Renal pelvis (tissue), 4 donors: ENCODE measurements around the gene CHTF18. TPM values are rescaled to one million over a fixed set of nuclear protein-coding genes. Genes with fewer than 3 reads are reported as not detected.
"Not testable (repeated sequence)": the region's sequence is repeated elsewhere in the genome, so short reads cannot be mapped to it uniquely, and the experiment has no call there.

Experiments
- DNase-seq: peaks from one replicate; pipeline ENCODE4 v3.0.0-alpha.2; 2013
- polyA plus RNA-seq, 3 donors: library from polyadenylated mRNA; unstranded; fragments of 120-200 nt; gene quantifications; one replicate each; pipeline ENCODE4 v1.2.1, GENCODE V29; 2013; ENCODE audit not compliant: insufficient read length in 3 of 3

The CHTF18 gene
- polyA plus RNA-seq, 3 donors, result 31.8 to 34.3 (median 32.0) TPM

DNA sequence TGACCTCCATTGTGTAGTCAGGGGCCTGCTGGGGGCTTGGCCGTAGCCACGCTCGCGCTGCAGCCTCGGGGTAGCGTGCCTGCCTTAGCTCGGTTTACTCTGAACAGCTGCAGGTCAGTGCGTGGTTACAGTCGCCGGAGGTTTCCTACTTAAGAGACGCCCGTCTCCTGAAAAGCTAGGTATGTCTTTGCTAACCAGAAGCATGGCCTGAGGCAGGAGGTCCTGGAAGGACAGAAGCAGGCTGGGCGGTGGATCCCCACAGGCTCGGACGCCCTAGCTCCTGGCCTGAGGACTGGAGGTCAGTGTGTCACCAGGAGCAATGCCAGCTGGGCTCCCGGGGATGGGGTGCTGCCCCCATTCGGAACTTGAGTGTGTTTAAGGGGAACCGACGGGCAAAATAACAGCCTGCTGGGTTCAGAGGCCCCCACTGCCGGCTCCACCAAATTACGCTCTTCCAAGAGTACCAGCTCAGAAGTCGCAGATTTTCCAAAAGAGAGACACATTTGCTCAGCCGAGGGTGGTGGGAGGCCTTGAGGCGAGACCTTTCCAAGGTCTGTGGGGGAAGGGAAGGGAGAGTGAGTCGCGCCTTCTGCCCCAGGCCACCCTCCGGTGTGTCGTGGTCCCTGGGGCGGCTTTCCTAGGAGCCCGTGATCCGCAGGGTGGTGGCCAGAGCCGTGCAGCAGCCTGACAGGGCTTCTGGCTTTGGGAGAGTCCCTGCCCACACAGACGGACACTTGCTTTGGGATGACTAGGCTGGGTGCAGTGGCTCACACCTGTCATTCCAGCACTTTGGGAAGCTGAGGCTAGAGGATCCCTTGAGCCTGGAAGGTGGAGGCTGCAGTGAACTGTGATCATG, 16.0 kb downstream of the CHTF18 start:
- no peak for DNase-seq

DNA sequence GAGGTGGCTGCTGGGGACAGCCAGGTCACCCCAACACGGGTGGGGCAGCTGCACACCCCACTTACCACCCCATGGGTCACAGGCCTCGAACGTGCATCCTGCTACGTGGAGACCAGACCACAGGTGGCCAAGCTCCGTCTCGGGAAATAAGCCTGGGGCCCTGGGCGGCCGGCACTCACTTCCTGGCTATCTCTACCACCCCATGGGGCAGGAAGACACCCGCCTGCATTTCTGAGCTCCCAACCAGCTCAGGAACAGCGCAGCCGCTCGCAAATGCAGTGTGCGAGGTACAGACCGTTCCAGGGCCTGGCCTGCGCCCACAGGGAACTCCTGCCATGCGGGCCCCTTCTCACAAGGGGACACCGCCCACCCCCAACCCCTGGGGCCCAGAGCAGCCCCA, 17.1 kb downstream of the CHTF18 start:
- no peak for DNase-seq

DNA sequence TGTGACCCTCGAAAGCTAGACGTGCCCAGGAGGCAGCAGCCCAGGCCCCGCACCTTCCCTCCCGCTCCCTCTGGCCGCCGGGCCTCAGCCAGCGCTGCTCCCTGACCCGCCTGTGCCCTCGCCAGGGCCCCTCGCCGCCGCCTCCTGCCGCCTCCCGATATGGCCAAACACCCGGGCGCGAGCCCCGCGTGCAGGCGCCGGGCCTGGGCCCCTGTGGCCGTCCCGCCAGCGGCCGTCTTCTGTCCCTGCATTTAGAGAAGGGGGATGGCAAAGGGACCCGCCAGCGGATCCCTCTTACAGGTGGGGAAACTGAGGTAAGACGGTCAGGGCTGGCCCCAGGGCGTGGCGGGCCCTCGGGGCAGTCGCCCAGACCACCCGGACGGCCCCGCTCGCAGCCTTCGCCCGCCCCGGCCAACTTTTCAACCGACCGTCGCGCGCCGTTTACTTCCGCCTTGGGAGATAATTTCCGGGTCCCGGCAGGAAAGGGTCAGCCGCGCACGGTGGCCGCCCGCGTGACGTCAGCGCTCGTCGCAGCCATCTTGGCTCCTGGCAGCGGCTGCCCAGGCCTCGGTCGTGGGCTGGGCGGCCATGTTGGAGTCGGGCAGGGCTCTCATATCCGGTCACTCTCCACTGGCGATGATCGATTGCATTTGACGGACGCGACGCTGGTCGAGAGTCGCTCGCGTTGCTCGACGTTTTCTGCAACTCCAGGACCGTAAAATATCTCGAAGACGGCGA, 19.1 kb downstream of the CHTF18 start:
- peak; percentile 91 for DNase-seq

DNA sequence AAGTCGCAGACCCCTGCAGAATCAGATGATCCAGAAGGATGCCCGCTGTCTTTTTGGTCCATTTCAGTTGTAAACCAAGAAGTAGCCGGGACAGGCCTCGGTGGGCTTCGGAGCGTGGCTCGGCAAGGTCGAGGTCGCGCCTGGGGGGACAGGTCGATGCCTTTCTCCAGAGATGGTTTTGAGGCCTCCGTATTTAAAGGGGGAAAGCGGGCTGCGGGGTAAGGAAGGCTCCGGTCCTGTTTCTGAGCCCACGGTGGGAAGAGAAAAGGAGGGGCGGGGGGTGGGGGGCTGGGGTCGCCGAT, 19.6 kb downstream of the CHTF18 start:
- no peak for DNase-seq

DNA sequence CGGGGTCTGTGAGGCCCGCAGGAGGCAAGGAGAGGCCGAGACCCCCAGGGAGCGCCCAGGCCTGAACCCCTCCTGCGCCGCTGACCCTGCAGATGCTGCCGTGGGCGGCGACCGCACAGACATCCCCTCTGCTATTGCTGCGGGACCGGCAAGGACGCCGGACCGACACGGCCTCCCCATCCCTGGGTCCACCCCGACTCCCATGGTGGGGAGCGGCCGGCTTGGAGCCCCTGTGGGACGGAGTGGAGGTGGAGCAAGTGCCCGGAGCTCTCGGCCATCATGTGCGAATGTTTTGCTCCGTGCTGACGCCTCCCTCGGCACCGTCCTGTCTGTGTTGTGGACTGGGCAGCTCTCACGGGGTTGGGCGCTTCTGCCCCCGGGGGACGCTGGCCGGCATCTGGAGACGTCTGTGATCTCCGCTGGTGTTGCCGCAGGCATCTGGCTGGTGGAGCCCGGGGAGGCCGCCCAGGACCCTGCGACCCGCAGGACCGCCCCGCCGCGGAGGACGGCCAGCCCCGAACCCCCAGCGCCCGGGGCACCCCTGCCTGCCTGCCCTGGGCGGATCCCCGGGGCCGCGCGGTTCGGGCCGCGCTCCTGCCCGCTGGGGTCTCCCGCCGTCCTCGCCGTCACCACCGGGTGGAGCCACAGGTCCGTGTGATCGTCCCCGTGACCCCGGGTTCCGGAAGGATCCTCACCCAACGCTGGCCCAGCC, 24.9 kb downstream of the CHTF18 start:
- DNase-seq, result no peak

DNA sequence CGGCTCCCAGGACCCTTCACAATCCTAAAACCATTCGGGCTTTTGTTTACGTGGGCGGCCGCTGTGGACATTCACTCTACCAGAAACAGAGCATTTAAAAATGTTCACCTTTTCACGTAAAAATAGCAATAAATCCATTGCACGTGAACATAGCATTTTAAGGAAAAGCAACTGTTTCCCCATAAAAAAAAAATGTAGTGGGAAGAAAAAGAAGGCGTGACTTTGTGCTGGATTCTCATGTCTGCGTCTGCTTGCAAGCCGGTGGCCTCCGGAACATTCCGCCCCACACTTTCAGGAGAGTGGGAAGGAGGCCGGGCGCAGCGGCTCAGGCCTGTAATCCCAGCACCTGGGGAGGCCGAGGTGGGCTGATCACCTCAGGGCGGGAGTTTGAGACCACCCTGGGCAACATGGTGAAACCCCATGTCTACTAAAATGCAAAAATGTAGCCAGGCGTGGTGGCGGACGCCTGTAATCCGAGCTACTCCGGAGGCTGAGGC, 25.5 kb downstream of the CHTF18 start:
- DNase-seq, result no peak

DNA sequence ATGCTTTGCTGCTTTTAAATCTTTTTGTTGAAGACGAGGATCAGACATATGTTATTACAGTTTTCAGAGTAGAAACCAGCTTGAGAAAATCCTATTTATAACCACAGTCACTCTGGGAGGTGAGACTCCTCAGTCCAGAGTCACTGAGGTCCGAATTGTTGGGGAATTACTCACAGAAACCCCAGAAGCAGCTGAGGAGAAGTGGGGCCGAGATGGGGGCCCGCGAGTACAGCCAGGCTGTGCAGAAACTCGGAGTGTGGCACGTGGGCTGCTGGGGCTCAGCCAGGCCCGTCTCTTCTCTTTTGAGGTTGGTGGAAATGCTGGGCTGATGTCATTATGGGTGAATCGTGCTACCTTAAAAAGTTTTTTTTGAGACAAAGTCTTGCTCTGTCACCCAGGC, 26.6 kb downstream of the CHTF18 start:
- DNase-seq, result no peak

DNA sequence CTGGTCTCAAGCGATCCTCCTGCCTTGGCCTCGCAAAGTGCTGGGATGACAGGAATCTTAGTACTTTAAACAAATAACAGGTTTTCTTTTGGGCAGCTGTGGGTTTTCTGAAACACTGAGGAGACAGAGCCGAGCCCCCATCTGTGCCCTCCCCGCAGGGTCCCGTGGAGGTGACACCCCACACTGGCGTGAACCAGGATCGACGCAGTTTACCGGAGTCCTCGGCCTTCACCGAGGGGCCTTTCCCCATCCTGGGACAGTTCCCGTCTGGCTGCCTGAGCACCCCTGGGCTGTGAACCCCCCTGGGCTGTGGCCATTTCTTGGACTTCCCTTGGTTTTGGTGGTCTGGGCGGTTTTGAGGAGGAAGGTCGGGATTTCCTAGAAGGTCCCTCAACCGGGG, 27.4 kb downstream of the CHTF18 start:
- DNase-seq, result no peak

DNA sequence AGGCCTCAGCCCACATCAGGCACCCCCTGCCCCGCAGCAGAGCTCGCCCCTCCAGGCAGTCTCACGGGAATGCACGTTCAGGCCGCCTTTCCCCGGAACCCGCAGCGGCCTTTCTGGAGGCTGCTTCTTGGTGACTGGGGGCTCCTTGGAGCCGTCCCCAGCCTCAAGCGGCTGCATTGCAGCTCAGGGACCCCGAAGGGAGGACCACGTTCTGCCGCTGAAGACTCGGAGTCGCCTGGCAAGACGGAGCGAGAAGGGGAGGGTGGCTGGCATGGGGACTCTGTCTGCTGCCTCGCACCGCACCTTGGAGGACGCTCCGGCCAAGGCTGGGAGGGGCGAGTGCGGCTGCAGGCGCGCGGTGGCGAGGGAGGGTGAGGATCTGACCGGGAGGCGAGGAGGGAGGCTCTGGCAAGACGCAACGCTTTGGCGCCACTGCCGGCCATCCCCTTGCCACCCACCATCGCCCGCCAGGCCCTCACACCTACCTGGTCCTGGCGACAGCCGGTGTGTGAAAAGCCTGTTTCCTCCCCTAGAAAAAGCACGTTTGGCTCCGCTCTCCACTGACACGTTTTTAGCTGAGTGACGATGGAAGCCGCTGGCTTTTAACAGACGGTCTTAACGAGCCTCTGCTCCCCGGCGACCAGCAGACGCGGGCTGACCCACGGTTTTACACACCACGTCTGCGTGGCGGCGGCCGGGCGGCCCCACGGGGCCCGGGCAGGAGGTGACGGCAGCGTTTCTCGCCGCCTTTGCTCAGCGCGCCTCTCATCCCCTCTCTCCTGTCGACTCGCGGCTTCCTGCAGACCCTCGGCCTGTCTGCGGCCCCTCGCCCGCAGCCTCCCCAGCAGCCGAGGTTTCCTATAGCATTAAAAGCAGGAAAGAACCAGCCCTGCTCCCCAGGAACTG, 28.8 kb downstream of the CHTF18 start:
- no peak for DNase-seq

DNA sequence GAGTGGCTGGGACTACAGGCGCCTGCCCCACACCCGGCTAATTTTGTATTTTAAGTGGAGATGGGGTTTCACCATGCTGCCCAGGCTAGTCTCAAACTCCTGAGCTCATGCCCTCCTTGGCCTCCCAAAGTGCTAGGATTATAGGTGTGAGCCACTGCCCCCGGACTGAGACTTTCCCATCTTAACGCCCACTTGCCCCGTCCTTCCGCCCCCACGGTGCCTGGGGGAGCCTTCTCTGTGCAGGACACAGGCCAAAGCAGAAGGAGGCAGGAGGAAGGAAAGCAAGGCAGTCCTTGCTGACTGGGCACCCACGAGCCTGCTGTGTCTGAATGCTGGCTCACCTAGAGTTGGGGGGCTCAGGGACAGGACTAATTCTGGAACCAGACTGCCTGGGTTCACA, 29.7 kb downstream of the CHTF18 start:
- no peak for DNase-seq

DNA sequence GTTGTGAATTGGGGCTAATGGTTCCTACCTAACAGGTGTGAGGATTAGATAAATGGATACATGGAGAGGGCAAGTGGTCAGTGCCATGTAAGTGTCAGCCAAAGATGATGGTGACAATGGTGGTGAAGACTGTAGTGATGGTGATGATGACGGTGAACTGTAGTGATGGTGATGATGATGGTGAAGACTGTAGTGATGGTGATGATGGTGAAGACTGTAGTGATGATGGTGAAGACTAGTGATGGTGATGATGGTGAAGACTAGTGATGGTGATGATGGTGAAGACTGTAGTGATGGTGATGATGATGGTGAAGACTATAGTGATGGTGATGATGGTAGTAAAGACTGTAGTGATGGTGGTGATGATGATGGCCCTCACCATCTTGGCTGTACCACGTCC, 30.2 kb downstream of the CHTF18 start:
- DNase-seq, result no peak

DNA sequence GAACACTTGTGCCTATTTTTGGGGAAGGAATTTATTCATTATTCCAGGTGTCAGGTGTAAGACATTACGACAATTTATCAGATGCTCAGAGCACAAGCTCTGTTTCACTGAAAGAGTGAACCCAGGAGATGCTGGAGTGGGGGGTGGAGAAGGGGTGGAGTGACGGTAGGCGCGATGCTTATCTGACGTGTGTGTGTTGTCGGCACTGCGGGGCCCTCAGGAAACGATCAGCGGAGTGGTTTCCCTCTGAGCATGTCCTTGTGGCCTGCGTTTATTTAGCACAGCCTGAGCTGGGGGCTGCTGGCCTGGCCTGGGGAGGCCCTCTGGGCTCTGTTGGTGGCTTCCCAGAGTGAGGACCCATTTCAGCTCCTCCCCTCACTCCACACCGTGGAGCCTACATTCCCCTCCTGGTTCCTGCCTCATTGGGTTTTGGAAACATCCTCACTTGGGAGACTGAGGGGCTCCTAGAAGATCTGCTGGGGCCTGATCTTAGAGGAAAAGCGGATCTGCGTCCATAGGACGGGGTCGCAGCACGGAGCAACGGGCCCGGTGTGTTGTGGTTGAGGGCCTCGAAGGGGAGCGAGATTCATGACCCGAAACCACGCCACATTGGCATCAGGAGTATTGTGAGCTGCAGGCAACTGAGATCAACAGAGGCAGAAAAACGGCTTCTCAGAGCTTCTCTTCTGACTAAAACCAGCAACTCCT, 31.1 kb downstream of the CHTF18 start:
- no peak for DNase-seq

DNA sequence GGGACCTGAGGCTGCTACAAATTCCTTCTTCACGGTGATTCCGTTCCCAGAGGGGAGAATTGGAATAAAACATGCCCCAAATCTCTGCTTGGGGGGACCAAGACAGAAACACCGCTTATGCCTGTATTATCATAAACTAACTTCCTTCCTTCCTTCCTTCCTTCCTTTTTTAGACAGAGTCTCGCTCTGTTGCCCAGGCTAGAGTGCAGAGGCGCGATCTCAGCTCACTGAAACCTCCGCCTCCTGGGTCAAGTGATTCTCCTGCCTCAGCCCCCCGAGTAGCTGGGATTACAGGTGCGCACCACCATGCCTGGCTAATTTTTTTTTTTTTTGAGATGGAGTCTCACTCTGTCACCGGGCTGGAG, 31.6 kb downstream of the CHTF18 start:
- not testable (repeated sequence) for DNase-seq

DNA sequence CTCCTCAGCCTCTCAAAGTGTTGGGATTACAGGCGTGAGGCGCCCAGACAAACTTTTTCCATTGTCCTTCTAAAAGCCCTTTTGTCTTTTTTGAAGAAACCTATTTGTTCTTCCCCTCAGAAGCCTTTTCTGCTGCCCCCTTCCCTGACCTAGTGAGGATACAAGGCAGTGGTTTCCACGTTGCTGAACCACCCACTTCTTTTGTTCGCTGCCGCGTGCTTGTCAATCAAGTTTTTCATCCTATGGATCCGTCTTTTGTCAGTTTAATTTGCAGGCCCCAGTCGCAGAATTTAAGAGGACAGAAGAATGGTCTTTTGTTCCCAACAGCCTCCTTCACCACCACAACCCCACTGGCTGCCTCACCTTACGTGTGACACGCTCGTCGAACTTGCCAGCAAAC, 32.3 kb downstream of the CHTF18 start:
- DNase-seq, result no peak

DNA sequence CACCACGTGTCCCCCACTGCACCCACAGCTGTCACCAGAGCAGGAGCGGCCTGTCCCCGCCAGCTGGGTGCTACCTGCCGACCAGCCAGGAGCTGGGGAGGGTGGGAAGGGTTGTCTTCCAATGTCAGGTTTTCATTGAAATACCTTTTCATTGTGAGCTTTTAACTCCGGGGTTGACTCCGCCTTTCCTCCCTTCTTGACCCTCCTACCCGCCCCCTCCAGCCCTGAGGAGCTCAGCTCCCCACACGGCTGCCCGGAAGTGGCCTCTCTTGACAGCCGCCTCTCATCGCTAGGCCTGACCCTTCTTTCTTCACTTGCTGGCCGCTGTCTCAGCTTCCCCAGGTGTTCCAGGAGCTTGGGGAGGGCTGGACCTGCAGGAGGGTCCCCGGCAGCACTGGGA, 33.3 kb downstream of the CHTF18 start:
- DNase-seq, result no peak

DNA sequence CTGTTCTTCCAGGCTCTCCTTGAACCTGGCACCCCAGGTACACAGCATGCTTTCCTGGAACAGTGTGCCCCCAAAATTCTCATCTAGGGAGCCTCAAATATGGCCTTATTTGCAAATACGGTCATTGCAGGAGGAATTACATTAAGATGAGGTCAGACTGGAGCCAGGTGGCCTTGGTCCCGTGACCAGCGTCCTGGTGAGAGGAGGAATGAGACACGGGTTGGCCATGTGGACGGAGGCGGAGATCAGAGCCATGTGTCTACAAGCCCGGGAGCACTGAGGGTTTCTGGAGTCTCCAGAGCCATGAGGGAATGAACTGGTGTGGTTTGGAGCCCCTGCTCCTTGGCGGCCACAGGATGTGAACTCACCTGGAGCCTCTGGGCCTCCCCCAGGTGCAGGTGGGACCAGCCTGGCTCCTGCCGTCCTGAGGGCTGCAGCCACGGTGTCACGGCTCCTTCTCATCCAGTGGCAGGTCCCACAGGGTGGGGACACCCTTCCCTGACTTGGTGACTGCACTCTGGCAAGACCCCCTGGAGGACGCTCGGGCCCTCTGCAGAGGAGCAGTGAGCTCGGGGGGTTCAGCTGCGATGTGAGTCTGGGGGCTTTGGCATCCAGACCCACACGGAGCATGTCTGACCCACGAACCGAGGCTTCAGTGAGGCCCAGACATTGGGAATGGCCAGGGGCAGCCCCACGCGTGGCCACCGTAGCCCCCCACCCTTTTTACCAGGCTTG, 33.9 kb downstream of the CHTF18 start:
- DNase-seq, result no peak

DNA sequence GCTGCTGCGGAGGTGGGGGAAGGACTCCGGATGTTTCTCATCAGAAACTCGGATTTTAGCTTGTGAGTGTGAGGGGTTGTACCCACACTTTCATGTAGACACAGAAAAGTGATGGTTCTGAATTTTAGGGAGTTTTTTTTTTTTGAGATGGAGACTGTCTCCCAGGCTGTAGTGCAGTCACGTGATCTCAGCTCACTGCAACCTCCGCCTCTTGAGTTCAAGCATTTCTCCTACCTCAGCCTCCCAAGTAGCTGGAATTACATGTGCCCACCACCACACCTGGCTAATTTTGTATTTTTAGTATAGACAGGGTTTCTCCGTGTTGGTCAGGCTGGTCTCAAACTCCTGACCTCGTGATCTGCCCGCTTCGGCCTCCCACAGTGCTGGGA, 34.5 kb downstream of the CHTF18 start:
- no peak for DNase-seq

DNA sequence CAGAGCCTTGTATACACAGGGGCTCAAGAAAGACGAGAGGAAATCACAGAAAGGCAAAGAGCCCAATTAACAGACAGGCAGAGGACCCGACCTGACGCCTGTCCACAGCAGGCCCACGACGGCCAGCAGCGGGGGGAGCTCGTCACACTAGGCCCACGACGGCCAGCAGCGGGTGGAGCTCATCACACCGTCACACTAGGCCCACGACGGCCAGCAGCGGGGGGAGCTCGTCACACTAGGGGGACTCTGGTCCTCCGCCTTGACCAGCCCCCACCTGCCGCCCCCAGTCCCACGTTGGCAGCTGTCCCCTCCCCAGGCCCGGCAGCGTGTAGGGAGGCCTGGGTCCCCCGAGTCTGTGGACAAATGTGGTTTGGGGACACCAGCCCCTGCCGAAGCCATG, 35.8 kb downstream of the CHTF18 start:
- DNase-seq, result no peak

DNA sequence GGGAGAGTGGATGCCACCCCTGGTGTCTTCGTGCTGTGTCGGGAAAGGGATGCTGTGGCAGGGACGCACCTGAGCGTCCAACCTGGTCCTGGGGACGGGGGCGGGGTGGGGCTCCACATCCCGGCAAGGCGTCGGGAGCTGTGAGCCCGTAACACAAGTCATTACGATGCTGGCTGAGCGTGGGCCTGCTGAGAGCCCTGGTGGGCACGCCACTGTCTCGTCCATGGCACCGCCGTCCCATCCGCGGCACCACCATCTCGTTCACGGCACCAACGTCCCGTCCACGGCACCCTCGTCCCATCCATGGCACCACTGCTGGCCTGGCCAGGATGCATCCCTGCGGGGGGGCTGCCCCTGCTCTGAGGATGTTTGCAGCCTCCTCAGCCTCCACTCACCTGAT, 36.2 kb downstream of the CHTF18 start:
- no peak for DNase-seq

DNA sequence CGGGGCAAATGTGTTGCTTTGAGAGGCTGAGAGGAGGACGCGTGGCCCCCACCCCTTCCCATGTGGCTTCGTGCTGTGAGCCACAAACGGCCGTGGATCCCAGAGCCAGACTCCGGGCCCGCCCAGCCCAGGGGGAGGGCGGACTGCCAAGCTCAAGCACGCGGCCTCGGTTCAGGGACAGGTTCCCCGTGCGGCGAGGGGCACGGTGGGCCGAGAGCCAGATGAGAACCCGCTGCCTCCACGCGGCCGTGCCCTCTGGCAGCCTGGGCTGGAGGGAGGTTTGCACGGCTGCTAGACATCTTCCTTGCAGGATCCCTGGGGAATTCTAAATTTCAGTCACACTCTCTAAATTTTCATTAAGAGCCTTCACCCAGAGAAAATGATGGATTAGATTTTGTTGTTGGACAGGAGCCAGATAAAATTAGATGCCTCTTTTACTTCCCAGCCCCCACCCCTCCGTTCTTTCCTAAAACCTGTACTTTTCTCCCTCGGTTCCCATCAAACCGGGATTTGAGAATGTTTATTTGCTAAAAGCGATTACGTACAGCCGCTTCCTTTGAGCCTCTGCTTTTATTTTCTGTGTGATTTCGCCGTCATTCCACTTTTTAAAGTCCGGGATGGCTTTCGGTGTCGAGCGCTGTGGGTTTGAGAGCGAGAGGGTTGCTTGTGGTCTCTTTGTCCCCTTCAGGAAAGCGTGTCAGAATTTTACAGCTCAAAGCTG, 37.1 kb downstream of the CHTF18 start:
- no peak for DNase-seq
